HG03103 (cell line): ENCODE data around the gene MZT2A.
A peak's percentile ranks its signal among the peaks of the same experiment; 100 is the strongest.
"Not testable (repeated sequence)": the region's sequence is repeated elsewhere in the genome, so short reads cannot be mapped to it uniquely, and the experiment has no call there.

Experiments
- ATAC-seq: cut with Tn5 transposase; IDR thresholded peaks from one replicate; pipeline ENCODE4 v1.9.1; 2021; ENCODE audit warnings: low read depth; ENCODE audit not compliant: unreplicated experiment

MZT2A gene

GRCh38 chr2:131471624-131472023 lies 20.6 kb downstream of the MZT2A start:
- not testable (repeated sequence) for ATAC-seq

GRCh38 chr2:131470944-131471343 lies 21.3 kb downstream of the MZT2A start:
- not testable (repeated sequence) for ATAC-seq

GRCh38 chr2:131467722-131468121 lies 24.5 kb downstream of the MZT2A start:
- ATAC-seq = not testable (repeated sequence)

- ATAC-seq = not testable (repeated sequence)
These were observed 37.3 kb downstream of the MZT2A start for GRCh38 chr2:131454914-131455313.

GRCh38 chr2:131451265-131451949 lies 40.8 kb downstream of the MZT2A start:
- ATAC-seq = peak; percentile 87

GRCh38 chr2:131447981-131448380 lies 44.2 kb downstream of the MZT2A start:
- not testable (repeated sequence) for ATAC-seq

GRCh38 chr2:131445896-131446295 lies 46.3 kb downstream of the MZT2A start:
- no peak for ATAC-seq

- not testable (repeated sequence) for ATAC-seq
These were observed 46.7 kb downstream of the MZT2A start for GRCh38 chr2:131445515-131445797.

GRCh38 chr2:131444736-131445514 lies 47.3 kb downstream of the MZT2A start:
- ATAC-seq = not testable (repeated sequence)

GRCh38 chr2:131440742-131441468 lies 51.3 kb downstream of the MZT2A start:
- peak; percentile 73 for ATAC-seq
